Parathyroid adenoma (tissue), 2 donors: ENCODE data around the gene USO1.

Experiments used
- H2AFZ ChIP-seq: fragments of 300-600 bp; sonication (generic); one replicate; pipeline ENCODE4 v1.7.0; 2017; ENCODE audit warnings: antibody characterized with exemption, mild to moderate bottlenecking
- H3K27ac ChIP-seq: fragments of 300-600 bp; sonication (generic); one replicate; pipeline ENCODE4 v1.7.0; 2017
- H3K27me3 ChIP-seq: fragments of 300-600 bp; sonication (generic); one replicate; pipeline ENCODE4 v1.7.0; 2017; ENCODE audit warnings: low read length; ENCODE audit not compliant: control insufficient read depth, insufficient read depth
- H3K36me3 ChIP-seq: fragments of 300-600 bp; sonication (generic); one replicate; pipeline ENCODE4 v1.7.0; 2017; ENCODE audit warnings: low read length; ENCODE audit not compliant: control insufficient read depth, insufficient read depth
- H3K4me1 ChIP-seq: fragments of 300-600 bp; sonication (generic); one replicate; pipeline ENCODE4 v1.7.0; 2017; ENCODE audit warnings: control low read depth
- H3K4me2 ChIP-seq: fragments of 300-600 bp; sonication (generic); one replicate; pipeline ENCODE4 v1.7.0; 2017; ENCODE audit warnings: low read length
- H3K4me3 ChIP-seq: fragments of 300-600 bp; sonication (generic); one replicate; pipeline ENCODE4 v1.7.0; 2017; ENCODE audit warnings: low read depth, low read length
- H3K79me2 ChIP-seq: fragments of 300-600 bp; sonication (generic); one replicate; pipeline ENCODE4 v1.7.0; 2017; ENCODE audit warnings: control low read depth
- H3K9ac ChIP-seq: fragments of 300-600 bp; sonication (generic); one replicate; pipeline ENCODE4 v1.7.0; 2017; ENCODE audit warnings: mild to moderate bottlenecking
- H3K9me3 ChIP-seq: fragments of 300-600 bp; sonication (generic); one replicate; pipeline ENCODE4 v1.7.0; 2017; ENCODE audit warnings: low read length; ENCODE audit not compliant: control insufficient read depth
- TF ChIP-seq, protein P1 (sequence below): fragments of 300-600 bp; sonication (generic); IDR thresholded peaks from one replicate; pipeline ENCODE4 v1.7.0; 2017; ENCODE audit warnings: antibody characterized with exemption, mild to moderate bottlenecking
- donor health status: primary hyperparathyroidism.

The USO1 gene

DNA sequence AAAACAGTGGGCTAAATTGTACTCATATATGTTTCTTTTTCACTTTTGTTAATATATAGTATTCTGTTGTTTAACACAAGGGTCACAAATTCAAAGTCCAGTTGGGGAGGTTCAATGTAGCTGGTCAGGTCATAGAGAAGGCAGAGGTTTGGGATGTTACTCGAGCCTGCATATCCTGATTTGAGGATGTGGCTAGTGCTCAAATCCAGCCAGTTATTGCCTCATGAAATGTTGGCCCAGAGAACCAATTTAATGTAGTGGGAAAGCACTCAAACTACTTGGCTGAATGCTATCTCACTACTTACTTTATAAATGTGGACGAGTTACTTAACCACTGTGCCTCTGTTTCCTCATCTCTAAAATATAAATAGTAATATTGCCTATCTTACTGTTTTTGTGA, 12.5 kb downstream of the USO1 start:
- TF ChIP-seq, protein P1, sequence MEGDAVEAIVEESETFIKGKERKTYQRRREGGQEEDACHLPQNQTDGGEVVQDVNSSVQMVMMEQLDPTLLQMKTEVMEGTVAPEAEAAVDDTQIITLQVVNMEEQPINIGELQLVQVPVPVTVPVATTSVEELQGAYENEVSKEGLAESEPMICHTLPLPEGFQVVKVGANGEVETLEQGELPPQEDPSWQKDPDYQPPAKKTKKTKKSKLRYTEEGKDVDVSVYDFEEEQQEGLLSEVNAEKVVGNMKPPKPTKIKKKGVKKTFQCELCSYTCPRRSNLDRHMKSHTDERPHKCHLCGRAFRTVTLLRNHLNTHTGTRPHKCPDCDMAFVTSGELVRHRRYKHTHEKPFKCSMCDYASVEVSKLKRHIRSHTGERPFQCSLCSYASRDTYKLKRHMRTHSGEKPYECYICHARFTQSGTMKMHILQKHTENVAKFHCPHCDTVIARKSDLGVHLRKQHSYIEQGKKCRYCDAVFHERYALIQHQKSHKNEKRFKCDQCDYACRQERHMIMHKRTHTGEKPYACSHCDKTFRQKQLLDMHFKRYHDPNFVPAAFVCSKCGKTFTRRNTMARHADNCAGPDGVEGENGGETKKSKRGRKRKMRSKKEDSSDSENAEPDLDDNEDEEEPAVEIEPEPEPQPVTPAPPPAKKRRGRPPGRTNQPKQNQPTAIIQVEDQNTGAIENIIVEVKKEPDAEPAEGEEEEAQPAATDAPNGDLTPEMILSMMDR = no peak
- peaks cover 15% of the 10 kb centered on the region for H3K79me2 ChIP-seq
- H3K9me3 ChIP-seq = no peaks in the 10 kb centered on the region
- H3K27ac ChIP-seq = no peak overlapping the region
- H3K4me2 ChIP-seq = no peak overlapping the region
- H2AFZ ChIP-seq = no peak overlapping the region
- no peaks in the 10 kb centered on the region for H3K4me1 ChIP-seq
- H3K9ac ChIP-seq = no peak overlapping the region
- no peaks in the 10 kb centered on the region for H3K36me3 ChIP-seq
- no peak overlapping the region for H3K4me3 ChIP-seq
- H3K27me3 ChIP-seq = no peaks in the 10 kb centered on the region

DNA sequence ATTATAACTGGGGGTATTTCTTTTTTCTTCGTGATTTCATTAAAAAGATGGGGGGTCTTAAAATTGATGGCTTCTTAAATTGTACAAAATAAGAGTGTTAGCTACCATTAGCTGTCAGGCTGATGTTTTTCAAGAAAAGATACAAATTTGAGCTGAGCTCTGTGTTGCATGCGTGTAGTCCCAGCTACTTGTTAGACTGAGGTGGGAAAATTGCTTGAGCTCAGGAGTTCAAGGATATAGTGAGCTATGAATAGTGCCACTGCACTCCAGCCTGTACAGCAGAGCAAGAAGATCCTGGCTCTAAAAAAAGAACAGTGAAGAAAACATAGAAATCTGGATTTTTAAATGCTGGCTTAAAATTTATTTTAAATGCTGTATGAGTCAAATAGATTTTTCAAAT, 13.0 kb downstream of the USO1 start:
- peaks cover 15% of the 10 kb centered on the region for H3K79me2 ChIP-seq
- H3K27ac ChIP-seq = no peak overlapping the region
- TF ChIP-seq, protein P1 = no peak
- no peaks in the 10 kb centered on the region for H3K4me1 ChIP-seq
- H3K4me2 ChIP-seq = no peak overlapping the region
- no peaks in the 10 kb centered on the region for H3K9me3 ChIP-seq
- no peaks in the 10 kb centered on the region for H3K36me3 ChIP-seq
- no peak overlapping the region for H3K9ac ChIP-seq
- no peak overlapping the region for H3K4me3 ChIP-seq
- H3K27me3 ChIP-seq = no peaks in the 10 kb centered on the region
- H2AFZ ChIP-seq = no peak overlapping the region

DNA sequence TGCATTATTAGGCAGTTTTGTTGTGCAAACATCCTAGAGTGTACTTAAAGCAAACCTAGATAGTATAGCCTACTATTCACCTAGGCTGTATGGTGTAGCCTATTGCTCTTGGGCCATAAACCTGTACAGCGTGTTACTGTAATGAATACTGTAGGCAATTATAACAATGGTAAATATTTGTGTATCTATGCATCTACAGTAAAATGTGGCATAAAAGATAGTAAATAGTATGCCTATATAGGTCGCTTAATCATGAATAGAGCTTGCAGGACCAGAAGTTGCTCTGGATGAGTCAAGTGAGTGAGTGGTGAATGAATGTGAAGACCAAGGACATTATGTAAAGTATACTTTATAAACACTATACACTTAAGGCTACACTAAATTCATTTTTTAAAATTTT, 16.6 kb downstream of the USO1 start:
- H2AFZ ChIP-seq = no peak overlapping the region
- no peaks in the 10 kb centered on the region for H3K9me3 ChIP-seq
- no peak overlapping the region for H3K4me3 ChIP-seq
- H3K79me2 ChIP-seq = peaks cover 5% of the 10 kb centered on the region
- no peak overlapping the region for H3K9ac ChIP-seq
- no peaks in the 10 kb centered on the region for H3K36me3 ChIP-seq
- H3K27ac ChIP-seq = no peak overlapping the region
- H3K4me2 ChIP-seq = no peak overlapping the region
- H3K27me3 ChIP-seq = no peaks in the 10 kb centered on the region
- TF ChIP-seq, protein P1 = no peak
- no peaks in the 10 kb centered on the region for H3K4me1 ChIP-seq

DNA sequence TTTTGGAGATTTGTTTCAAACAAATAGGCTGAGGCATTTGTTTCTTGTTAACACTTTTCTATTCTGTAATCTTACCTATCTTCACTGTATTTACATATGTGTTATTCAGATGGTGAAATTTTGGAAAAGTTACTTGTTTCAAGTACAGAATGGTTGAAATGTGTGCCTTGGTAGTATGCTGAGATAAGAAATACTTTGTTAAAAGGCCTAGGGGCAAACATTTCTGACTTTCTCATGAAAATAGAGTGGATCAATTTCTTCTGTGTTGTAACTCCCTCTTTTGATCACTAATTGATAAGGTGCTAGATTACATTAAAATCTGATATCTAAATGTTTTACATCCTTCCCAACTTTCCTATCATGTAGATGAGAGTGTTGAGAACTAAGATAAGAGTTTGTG, 18.1 kb downstream of the USO1 start:
- no peak overlapping the region for H2AFZ ChIP-seq
- no peaks in the 10 kb centered on the region for H3K9me3 ChIP-seq
- H3K79me2 ChIP-seq = peaks cover 5% of the 10 kb centered on the region
- no peak overlapping the region for H3K4me3 ChIP-seq
- TF ChIP-seq, protein P1 = no peak
- H3K27me3 ChIP-seq = no peaks in the 10 kb centered on the region
- no peaks in the 10 kb centered on the region for H3K4me1 ChIP-seq
- no peak overlapping the region for H3K9ac ChIP-seq
- no peak overlapping the region for H3K27ac ChIP-seq
- H3K36me3 ChIP-seq = no peaks in the 10 kb centered on the region
- H3K4me2 ChIP-seq = no peak overlapping the region

DNA sequence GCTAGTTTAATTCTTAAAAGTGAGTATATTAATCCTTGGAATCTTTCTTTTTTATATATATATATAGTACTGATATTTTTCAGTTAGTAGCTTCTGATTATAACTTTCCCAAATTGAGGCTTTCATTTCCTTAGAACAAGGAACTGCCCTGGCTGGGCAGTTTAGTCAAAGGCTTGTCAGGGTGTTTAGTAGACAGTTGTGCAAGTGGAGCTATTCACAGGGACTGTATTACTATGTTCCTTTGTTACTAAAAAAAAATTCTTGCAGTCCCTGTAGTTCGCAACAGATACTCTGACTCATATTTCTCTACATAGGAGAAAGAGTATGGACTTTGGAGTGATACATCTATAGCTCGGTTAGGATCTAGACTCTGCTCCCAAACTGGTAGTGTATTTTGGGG, 20.8 kb downstream of the USO1 start:
- H3K4me1 ChIP-seq = no peaks in the 10 kb centered on the region
- H3K27ac ChIP-seq = no peak overlapping the region

More for the DNA sequence above, 20.8 kb downstream of the USO1 start:
- Histone ChIP-seq H3K36me3 (no peaks in the 10 kb centered on the region), H3K27me3 (no peaks in the 10 kb centered on the region), H2AFZ (no peak overlapping the region), H3K9me3 (no peaks in the 10 kb centered on the region), H3K9ac (no peak overlapping the region), H3K4me2 (no peak overlapping the region), H3K4me3 (no peak overlapping the region), H3K79me2 (peaks cover 5% of the 10 kb centered on the region)
- TF ChIP-seq, protein P1 = no peak
